Upper lobe of left lung (tissue), 6 donors: Measurements from ENCODE around the gene MAML2. TPM values are rescaled to one million over a fixed set of nuclear protein-coding genes. Genes with fewer than 3 reads are reported as not detected.

Experiments used
- ATAC-seq, 2 donors: fragments of 200-7000 bp; cut with Tn5 transposase; one replicate each; pipeline ENCODE4 v1.9.1; 2022; ENCODE audit warnings: mild to moderate bottlenecking in 2 of 2, moderate library complexity in 2 of 2; ENCODE audit not compliant: low FRiP score in 2 of 2
- DNase-seq, 2 donors: peaks; one replicate each; pipeline ENCODE4 v3.0.0-alpha.2; 2019 to 2020
- H3K27ac ChIP-seq, 4 donors: fragments of 200-600 bp; sonication (generic); one replicate each; pipeline ENCODE4 v1.5.1; 2016 to 2019
- H3K27me3 ChIP-seq, 4 donors: fragments of 200-600 bp; sonication (generic); one replicate each; pipeline ENCODE4 v1.5.1; 2017 to 2019
- H3K36me3 ChIP-seq, 4 donors: fragments of 200-600 bp; sonication (generic); one replicate each; pipeline ENCODE4 v1.5.1; 2016 to 2019
- H3K4me1 ChIP-seq, 4 donors: fragments of 200-600 bp; sonication (generic); one replicate each; pipeline ENCODE4 v1.5.1; 2018 to 2019
- H3K4me3 ChIP-seq, 4 donors: fragments of 200-600 bp; sonication (generic); one replicate each; pipeline ENCODE4 v1.5.1; 2017 to 2019; ENCODE audit warnings: mild to moderate bottlenecking in 2 of 4, moderate library complexity in 1 of 4
- H3K9me3 ChIP-seq, 4 donors: fragments of 200-600 bp; sonication (generic); one replicate each; pipeline ENCODE4 v1.5.1; 2018 to 2019
- EP300 ChIP-seq, 4 donors: sonication (generic); formaldehyde crosslinking; IDR thresholded peaks; one replicate each; pipeline ENCODE4 v1.5.1; 2017; ENCODE audit warnings: antibody characterized with exemption in 4 of 4, control low read depth in 2 of 4
- POLR2A ChIP-seq, 4 donors: fragments of 450-650 bp; IDR thresholded peaks; one replicate each; pipeline ENCODE4 v1.5.1; 2016 to 2017; ENCODE audit warnings: antibody characterized with exemption in 4 of 4, mild to moderate bottlenecking in 2 of 4
- POLR2AphosphoS5 ChIP-seq, 2 donors: sonication (generic); formaldehyde crosslinking; IDR thresholded peaks; one replicate each; pipeline ENCODE4 v1.5.1; 2017; ENCODE audit warnings: antibody characterized with exemption in 2 of 2
- WGBS, 2 donors: methylation state at CpG; one replicate each; pipeline ENCODE4 v1.1.5; 2017 to 2018; 5-methylcytosine and 5-hydroxymethylcytosine counted together
- total RNA-seq, 6 donors: library from RNA; depleted of rRNA in 4 of 6; stranded (reverse); fragments of >200 nt in 4 of 6; gene quantifications; one replicate each; pipeline versions ENCODE4 v1.1.0 to v1.2.1, GENCODE V29; 2016 to 2021
- TF ChIP-seq, protein P1 (sequence below), 6 experiments: fragments of 450-650 bp in 4 of 6; fragments of 200-600 bp in 2 of 6; sonication (generic) in 2 of 6; IDR thresholded peaks; one replicate each; pipeline ENCODE4 v1.5.1; 2016 to 2019; ENCODE audit warnings: antibody characterized with exemption in 6 of 6
- donor health status: DM: no; HTN: no; CAD: no; lungs with moderate emphysema.
- donor health status: DM: no; HTN: yes; CAD: no; lungs with severe emphysema.

The MAML2 gene
- total RNA-seq, 6 donors from 2014 or later = 19.5 to 36.6 (median 26.3) TPM

DNA sequence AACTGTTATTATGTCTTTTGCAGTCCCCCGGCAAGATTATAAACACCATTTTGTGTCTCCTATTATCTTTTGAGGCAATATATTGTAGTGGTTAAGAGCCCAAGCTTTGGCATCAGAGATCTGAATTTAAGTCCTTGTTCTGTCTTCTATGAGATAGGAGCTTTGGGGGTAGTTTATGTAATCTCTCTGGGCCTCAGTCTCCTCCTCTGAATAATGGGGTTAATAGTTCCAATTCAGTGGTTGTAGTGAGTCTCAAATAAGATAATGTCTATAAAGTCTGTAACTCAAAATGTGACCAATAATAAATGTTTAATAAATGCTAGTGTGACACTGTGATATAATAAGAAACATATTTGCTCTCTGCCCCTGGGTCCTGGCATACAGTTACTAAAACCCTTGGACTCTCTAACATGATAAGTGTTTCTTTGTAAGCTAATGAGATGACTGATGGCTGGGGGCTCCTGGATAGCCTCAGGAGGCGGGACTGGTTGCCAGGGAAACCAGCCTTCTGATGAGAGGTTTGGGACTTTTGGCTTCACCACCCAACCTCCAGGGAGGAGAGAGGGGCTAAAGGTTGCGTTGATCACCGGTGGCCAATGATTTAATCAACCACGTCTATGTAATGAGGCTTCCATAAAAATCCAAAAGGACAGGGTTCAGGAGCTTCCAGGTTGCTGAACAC, 235.7 kb downstream of the MAML2 start:
- no peak for ATAC-seq
- Histone ChIP-seq H3K4me3 (no peak overlapping the region), H3K27ac (no peak overlapping the region), H3K9me3 (no peaks in the 10 kb centered on the region), H3K36me3 (no peaks in the 10 kb centered on the region), H3K27me3 (no peaks in the 10 kb centered on the region), H3K4me1 (peaks cover 7 to 25% (median 9%) of the 10 kb centered on the region in 4 donors)
- WGBS, 2 donors = 93 to 99% methylated on average over 5 of the region's 5 CpGs
- DNase-seq = no peak
- TF ChIP-seq EP300 (IDR thresholded peaks at IDR 0.05) (no peak), POLR2A (IDR thresholded peaks at IDR 0.05) (no peak), POLR2AphosphoS5 (IDR thresholded peaks at IDR 0.05) (no peak)
- TF ChIP-seq, protein P1, sequence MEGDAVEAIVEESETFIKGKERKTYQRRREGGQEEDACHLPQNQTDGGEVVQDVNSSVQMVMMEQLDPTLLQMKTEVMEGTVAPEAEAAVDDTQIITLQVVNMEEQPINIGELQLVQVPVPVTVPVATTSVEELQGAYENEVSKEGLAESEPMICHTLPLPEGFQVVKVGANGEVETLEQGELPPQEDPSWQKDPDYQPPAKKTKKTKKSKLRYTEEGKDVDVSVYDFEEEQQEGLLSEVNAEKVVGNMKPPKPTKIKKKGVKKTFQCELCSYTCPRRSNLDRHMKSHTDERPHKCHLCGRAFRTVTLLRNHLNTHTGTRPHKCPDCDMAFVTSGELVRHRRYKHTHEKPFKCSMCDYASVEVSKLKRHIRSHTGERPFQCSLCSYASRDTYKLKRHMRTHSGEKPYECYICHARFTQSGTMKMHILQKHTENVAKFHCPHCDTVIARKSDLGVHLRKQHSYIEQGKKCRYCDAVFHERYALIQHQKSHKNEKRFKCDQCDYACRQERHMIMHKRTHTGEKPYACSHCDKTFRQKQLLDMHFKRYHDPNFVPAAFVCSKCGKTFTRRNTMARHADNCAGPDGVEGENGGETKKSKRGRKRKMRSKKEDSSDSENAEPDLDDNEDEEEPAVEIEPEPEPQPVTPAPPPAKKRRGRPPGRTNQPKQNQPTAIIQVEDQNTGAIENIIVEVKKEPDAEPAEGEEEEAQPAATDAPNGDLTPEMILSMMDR (IDR thresholded peaks at IDR 0.05) = no peak

DNA sequence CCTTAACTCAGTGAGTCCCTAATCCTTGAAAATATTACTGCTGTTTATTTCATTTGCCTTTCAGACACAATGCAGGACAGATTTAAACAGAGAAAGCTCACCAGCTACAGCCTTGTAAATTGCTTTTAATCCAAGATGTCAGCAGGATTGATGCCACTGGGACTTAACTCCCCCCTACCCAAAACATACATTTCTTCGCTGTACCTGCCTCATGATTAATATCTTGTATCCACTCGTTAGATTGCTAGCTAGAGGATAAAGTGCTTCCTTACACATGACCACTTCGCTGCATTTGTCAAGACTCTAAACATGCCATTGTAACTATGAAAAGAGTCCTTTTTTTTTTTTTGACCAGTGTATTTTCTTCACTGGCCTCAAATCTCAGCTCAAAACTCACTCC, 236.3 kb downstream of the MAML2 start:
- no peak overlapping the region for H3K27ac ChIP-seq
- H3K4me3 ChIP-seq = no peak overlapping the region
- ATAC-seq (no peak), DNase-seq (no peak)
- TF ChIP-seq POLR2AphosphoS5 (IDR thresholded peaks at IDR 0.05) (no peak), EP300 (IDR thresholded peaks at IDR 0.05) (no peak), POLR2A (IDR thresholded peaks at IDR 0.05) (no peak)
- TF ChIP-seq, protein P1 (IDR thresholded peaks at IDR 0.05) = no peak
- no peaks in the 10 kb centered on the region for H3K27me3 ChIP-seq
- no peaks in the 10 kb centered on the region for H3K36me3 ChIP-seq
- H3K9me3 ChIP-seq = no peaks in the 10 kb centered on the region
- peaks cover 6 to 25% (median 7%) of the 10 kb centered on the region in 4 donors for H3K4me1 ChIP-seq
- 52 to 70% methylated on average over 3 of the region's 3 CpGs for WGBS, 2 donors

DNA sequence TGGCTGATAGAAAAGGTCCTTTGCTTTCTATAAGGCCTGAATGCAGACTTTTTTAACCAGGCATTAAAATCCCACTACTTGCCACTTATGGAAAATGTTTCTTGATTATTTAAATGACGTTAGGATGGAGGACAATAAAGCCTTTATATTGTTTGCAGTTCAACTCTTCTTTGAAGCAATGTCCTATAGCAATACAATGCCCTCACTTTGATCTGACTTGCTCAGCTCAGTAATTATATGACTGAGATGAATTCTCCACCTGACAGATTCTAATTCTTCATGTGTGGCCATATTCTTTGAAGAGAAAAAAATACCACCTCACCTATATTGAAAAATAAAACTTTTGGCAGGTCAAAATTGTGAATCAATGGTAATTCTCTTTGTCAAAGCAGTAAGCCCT, 237.1 kb downstream of the MAML2 start:
- Histone ChIP-seq H3K36me3 (no peaks in the 10 kb centered on the region), H3K4me1 (peaks cover 6 to 25% (median 7%) of the 10 kb centered on the region in 4 donors), H3K4me3 (no peak overlapping the region), H3K27me3 (no peaks in the 10 kb centered on the region), H3K27ac (no peak overlapping the region), H3K9me3 (no peaks in the 10 kb centered on the region)
- WGBS, 2 donors = 72 to 81% methylated on average over 1 of the region's 1 CpG
- no peak for TF ChIP-seq POLR2AphosphoS5 (IDR thresholded peaks at IDR 0.05)
- no peak for TF ChIP-seq EP300 (IDR thresholded peaks at IDR 0.05)
- TF ChIP-seq, protein P1 (IDR thresholded peaks at IDR 0.05) = no peak
- no peak for TF ChIP-seq POLR2A (IDR thresholded peaks at IDR 0.05)
- DNase-seq = no peak
- no peak for ATAC-seq

DNA sequence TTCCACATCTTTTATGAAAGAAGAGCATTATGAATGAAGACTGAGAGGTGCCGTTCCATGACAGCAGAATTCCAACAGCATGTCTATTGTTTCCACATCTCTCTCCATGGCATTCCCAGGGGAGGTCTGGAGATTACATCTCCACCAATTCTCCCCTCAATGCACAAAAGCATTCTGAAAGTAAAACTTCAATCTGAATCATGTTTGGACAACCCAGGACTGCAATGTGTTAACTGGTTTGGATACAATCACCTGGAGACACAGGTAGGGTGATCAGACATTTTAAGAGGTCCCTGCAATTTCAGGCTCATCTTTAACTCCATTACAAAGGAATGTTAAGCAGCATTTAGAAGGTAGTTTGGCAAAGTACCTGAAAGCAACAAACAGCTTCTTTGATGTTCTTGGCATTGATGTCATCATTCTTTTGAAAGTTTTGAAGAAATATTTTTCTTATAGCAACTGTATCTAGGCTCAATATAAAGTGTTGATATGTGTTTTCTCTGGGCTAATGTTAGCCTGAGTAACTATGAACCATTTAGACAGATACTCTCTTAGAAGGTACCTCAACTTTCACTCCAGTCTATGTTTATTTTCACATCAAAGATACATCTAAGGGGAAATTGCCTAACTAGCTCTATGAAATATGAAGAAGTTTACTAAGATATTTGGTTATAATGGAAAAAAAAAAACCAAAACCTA, 237.6 kb downstream of the MAML2 start:
- Histone ChIP-seq H3K36me3 (no peaks in the 10 kb centered on the region), H3K27me3 (no peaks in the 10 kb centered on the region), H3K4me1 (peaks cover 6 to 25% (median 7%) of the 10 kb centered on the region in 4 donors), H3K27ac (no peak overlapping the region), H3K4me3 (no peak overlapping the region), H3K9me3 (no peaks in the 10 kb centered on the region)
- 63 to 73% methylated on average over 1 of the region's 1 CpG for WGBS, 2 donors
- no peak for DNase-seq
- TF ChIP-seq EP300 (IDR thresholded peaks at IDR 0.05) (no peak), POLR2AphosphoS5 (IDR thresholded peaks at IDR 0.05) (no peak), POLR2A (IDR thresholded peaks at IDR 0.05) (no peak)
- TF ChIP-seq, protein P1 (IDR thresholded peaks at IDR 0.05) = no peak
- ATAC-seq = no peak
